Measurements from ENCODE around the gene MZT2A.
"Not testable (repeated sequence)": the region's sequence is repeated elsewhere in the genome, so short reads cannot be mapped to it uniquely, and the experiment has no call there.

MZT2A gene

GRCh38 chr2:131445896-131446295, 46.3 kb downstream of the MZT2A start:
- no peak overlapping the region for H3K9ac ChIP-seq
- H3K4me3 ChIP-seq (IDR thresholded peaks at IDR 0.05; ENCODE audit: insufficient read depth, low read depth, low read length) = no peak overlapping the region
- no peaks in the 10 kb centered on the region for H3K4me1 ChIP-seq (ENCODE audit: low read depth, poor library complexity, severe bottlenecking)
- H3K36me3 ChIP-seq (ENCODE audit: insufficient read depth) = no peaks in the 10 kb centered on the region
- TF ChIP-seq CTCF (conservative IDR thresholded peaks at IDR 0.05; ENCODE audit: low read depth, low read length) = no peak
- no peak overlapping the region for H3K4me2 ChIP-seq
- no peak overlapping the region for H2AFZ ChIP-seq (ENCODE audit: low read depth)
- H3K27me3 ChIP-seq (ENCODE audit: insufficient read depth, low read depth) = no peaks in the 10 kb centered on the region
- no peak overlapping the region for H3K27ac ChIP-seq
- H3K79me2 ChIP-seq (ENCODE audit: insufficient read depth, low read depth) = no peaks in the 10 kb centered on the region
- no peaks in the 10 kb centered on the region for H4K20me1 ChIP-seq (ENCODE audit: insufficient read depth)

GRCh38 chr2:131445515-131445797, 46.7 kb downstream of the MZT2A start:
- H3K27me3 ChIP-seq (ENCODE audit: insufficient read depth, low read depth); H3K27ac ChIP-seq; H3K36me3 ChIP-seq (ENCODE audit: insufficient read depth); H4K20me1 ChIP-seq (ENCODE audit: insufficient read depth); H3K4me3 ChIP-seq (IDR thresholded peaks at IDR 0.05; ENCODE audit: insufficient read depth, low read depth, low read length); H2AFZ ChIP-seq (ENCODE audit: low read depth); H3K4me1 ChIP-seq (ENCODE audit: low read depth, poor library complexity, severe bottlenecking); H3K4me2 ChIP-seq; H3K9ac ChIP-seq; H3K79me2 ChIP-seq (ENCODE audit: insufficient read depth, low read depth): not testable (repeated sequence)

- H3K79me2 ChIP-seq (ENCODE audit: insufficient read depth, low read depth); H3K4me3 ChIP-seq (IDR thresholded peaks at IDR 0.05; ENCODE audit: insufficient read depth, low read depth, low read length); H3K9ac ChIP-seq; H3K4me1 ChIP-seq (ENCODE audit: low read depth, poor library complexity, severe bottlenecking); H3K4me2 ChIP-seq; H3K27ac ChIP-seq; H3K36me3 ChIP-seq (ENCODE audit: insufficient read depth); H2AFZ ChIP-seq (ENCODE audit: low read depth); H3K27me3 ChIP-seq (ENCODE audit: insufficient read depth, low read depth); H4K20me1 ChIP-seq (ENCODE audit: insufficient read depth): not testable (repeated sequence)
Observed at GRCh38 chr2:131444736-131445514, 47.3 kb downstream of the MZT2A start.

GRCh38 chr2:131440742-131441468, 51.3 kb downstream of the MZT2A start:
- not testable (repeated sequence) for H2AFZ ChIP-seq (ENCODE audit: low read depth); H3K27ac ChIP-seq; H4K20me1 ChIP-seq (ENCODE audit: insufficient read depth); H3K4me2 ChIP-seq; H3K79me2 ChIP-seq (ENCODE audit: insufficient read depth, low read depth); H3K9ac ChIP-seq; H3K27me3 ChIP-seq (ENCODE audit: insufficient read depth, low read depth); H3K4me3 ChIP-seq (IDR thresholded peaks at IDR 0.05; ENCODE audit: insufficient read depth, low read depth, low read length); H3K4me1 ChIP-seq (ENCODE audit: low read depth, poor library complexity, severe bottlenecking); H3K36me3 ChIP-seq (ENCODE audit: insufficient read depth)

Measured in KMS-11 (cell line).